ENCODE data around the gene ADAMTS17.
"Not testable (repeated sequence)": the region's sequence is repeated elsewhere in the genome, so short reads cannot be mapped to it uniquely, and the experiment has no call there.

Gene ADAMTS17

GRCh38 chr15:100094127-100094510 lies 247.7 kb downstream of the ADAMTS17 start:
- TF ChIP-seq CTCF (IDR thresholded peaks at IDR 0.05), result no peak
- H3K4me3 ChIP-seq, result no peak overlapping the region
- no peak overlapping the region for H3K27ac ChIP-seq
- peak; percentile 53 for DNase-seq (ENCODE audit: low spot score)

- DNase-seq (ENCODE audit: low spot score), result peak; percentile 63
- Histone ChIP-seq H3K27ac (no peak overlapping the region), H3K4me3 (no peak overlapping the region)
- no peak for TF ChIP-seq CTCF (IDR thresholded peaks at IDR 0.05)
These were observed 248.3 kb downstream of the ADAMTS17 start for GRCh38 chr15:100093211-100094126.

- H3K4me3 ChIP-seq, result no peak overlapping the region
- no peak for DNase-seq (ENCODE audit: low spot score)
- no peak for TF ChIP-seq CTCF (IDR thresholded peaks at IDR 0.05)
- no peak overlapping the region for H3K27ac ChIP-seq
These were observed 249.7 kb downstream of the ADAMTS17 start for GRCh38 chr15:100092034-100092433.

- no peak for DNase-seq (ENCODE audit: low spot score)
- Histone ChIP-seq H3K4me3 (no peak overlapping the region), H3K27ac (no peak overlapping the region)
- TF ChIP-seq CTCF (IDR thresholded peaks at IDR 0.05), result no peak
These were observed 251.4 kb downstream of the ADAMTS17 start for GRCh38 chr15:100090411-100090810.

- H3K4me3 ChIP-seq; DNase-seq (ENCODE audit: low spot score): not testable (repeated sequence)
- peak overlapping the region in 1 of 2 donors; percentile 28 for H3K27ac ChIP-seq
These were observed 257.5 kb downstream of the ADAMTS17 start for GRCh38 chr15:100084042-100084821.

GRCh38 chr15:100083572-100083971 lies 258.2 kb downstream of the ADAMTS17 start:
- peak; percentile 79 for DNase-seq (ENCODE audit: low spot score)
- H3K4me3 ChIP-seq, result no peak overlapping the region
- peak overlapping the region; percentile 48 to 74 for H3K27ac ChIP-seq
- TF ChIP-seq CTCF (IDR thresholded peaks at IDR 0.05), result no peak

- TF ChIP-seq CTCF (IDR thresholded peaks at IDR 0.05), result no peak
- DNase-seq (ENCODE audit: low spot score), result no peak
- peak overlapping the region in 1 of 2 donors; percentile 74 for H3K27ac ChIP-seq
- H3K4me3 ChIP-seq, result no peak overlapping the region
These were observed 258.9 kb downstream of the ADAMTS17 start for GRCh38 chr15:100082761-100083402.
